ENCODE measurements around the gene EHD4. TPM values are rescaled to one million over a fixed set of nuclear protein-coding genes. Genes with fewer than 3 reads are reported as not detected.
A peak's percentile ranks its signal among the peaks of the same experiment; 100 is the strongest.

The EHD4 gene
- total RNA-seq, 4 donors from 2014 or later, result 12.8 to 45.2 (median 26.1) TPM

- Histone ChIP-seq H3K36me3 (no peaks in the 10 kb centered on the region), H3K4me3 (no peak overlapping the region), H3K4me1 (no peaks in the 10 kb centered on the region), H3K27ac (peak overlapping the region; percentile 12 to 79), H3K27me3 (no peaks in the 10 kb centered on the region), H3K9me3 (no peaks in the 10 kb centered on the region)
- no peak for TF ChIP-seq POLR2A (IDR thresholded peaks at IDR 0.05)
- peak in 1 of 4 experiments; percentile 31 for TF ChIP-seq CTCF (IDR thresholded peaks at IDR 0.05)
- intact Hi-C loops (cut with DNase I; ENCODE audit: low total_unique reads), result no loop called here
- DNase-seq, result no peak
Measured at GRCh38 chr15:41930221-41930866, 42.0 kb downstream of the EHD4 start.

- no peak overlapping the region for H3K4me3 ChIP-seq
- H3K36me3 ChIP-seq, result no peaks in the 10 kb centered on the region
- no peaks in the 10 kb centered on the region for H3K4me1 ChIP-seq
- DNase-seq, result no peak
- TF ChIP-seq POLR2A (IDR thresholded peaks at IDR 0.05), result no peak
- TF ChIP-seq CTCF (IDR thresholded peaks at IDR 0.05), result no peak
- H3K9me3 ChIP-seq, result no peaks in the 10 kb centered on the region
- no peaks in the 10 kb centered on the region for H3K27me3 ChIP-seq
- peak overlapping the region; percentile 31 to 79 for H3K27ac ChIP-seq
- intact Hi-C loops (cut with DNase I; ENCODE audit: low total_unique reads), result no loop called here
Measured at GRCh38 chr15:41928637-41929620, 43.4 kb downstream of the EHD4 start.

GRCh38 chr15:41928100-41928499, 44.3 kb downstream of the EHD4 start:
- Histone ChIP-seq H3K27me3 (no peaks in the 10 kb centered on the region), H3K4me1 (no peaks in the 10 kb centered on the region), H3K9me3 (no peaks in the 10 kb centered on the region), H3K27ac (peak overlapping the region in 1 of 2 donors; percentile 30), H3K4me3 (no peak overlapping the region), H3K36me3 (no peaks in the 10 kb centered on the region)
- DNase-seq, result no peak
- intact Hi-C loops (cut with DNase I; ENCODE audit: low total_unique reads), result no loop called here
- TF ChIP-seq CTCF (IDR thresholded peaks at IDR 0.05), result no peak
- no peak for TF ChIP-seq POLR2A (IDR thresholded peaks at IDR 0.05)

- Histone ChIP-seq H3K27me3 (no peaks in the 10 kb centered on the region), H3K9me3 (no peaks in the 10 kb centered on the region), H3K36me3 (no peaks in the 10 kb centered on the region), H3K4me1 (no peaks in the 10 kb centered on the region), H3K27ac (no peak overlapping the region), H3K4me3 (no peak overlapping the region)
- no peak for DNase-seq
- TF ChIP-seq CTCF (IDR thresholded peaks at IDR 0.05) (no peak), POLR2A (IDR thresholded peaks at IDR 0.05) (no peak)
- intact Hi-C loops (cut with DNase I; ENCODE audit: low total_unique reads), result no loop called here
Measured at GRCh38 chr15:41927536-41927935, 44.8 kb downstream of the EHD4 start.
